ENCODE results near the gene CS. TPM values are rescaled to one million over a fixed set of nuclear protein-coding genes. Genes with fewer than 3 reads are reported as not detected.

Gene CS
- total RNA-seq, 8 experiments from 2014 or later: 66.8 to 208 (median 106) TPM

DNA sequence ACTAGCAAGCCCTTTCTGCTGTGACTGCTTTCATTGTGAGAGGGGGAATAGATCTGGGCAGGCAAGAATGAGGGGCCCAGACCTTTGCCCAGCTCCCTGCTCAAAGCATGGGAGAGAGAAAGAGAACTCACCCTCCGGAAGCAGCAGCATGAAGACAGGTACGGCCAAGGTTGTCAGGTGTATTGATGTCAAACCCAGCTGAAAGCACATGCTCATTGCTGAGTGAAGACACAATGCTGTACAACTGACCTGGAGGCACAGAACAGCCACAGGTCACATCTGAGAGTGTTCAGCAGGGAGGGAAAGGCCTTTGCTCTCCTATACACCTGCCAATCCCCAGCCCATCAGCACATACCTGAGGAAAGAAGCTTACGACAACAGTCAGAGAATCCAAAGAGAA is 47.5 kb downstream of the CS start:
- Histone ChIP-seq H3K27ac (no peak overlapping the region), H3K4me1 (replicated peaks in 1 of 2) (peaks cover 11 to 12% of the 10 kb centered on the region in 2 donors), H3K4me3 (no peak overlapping the region)
- WGBS, 10 experiments: 94 to 100% (median 100%) methylated on average over 1 to 3 of the region's 3 CpGs; no CpG with 5 or more reads in 3 of the 10 experiments
- in situ Hi-C loops (cut with MboI; ENCODE audit: low pct_unique_long_range_greater_than_20kb in 2 of 9, low sequenced_read_pairs in 9 of 9, unreplicated experiment in 9 of 9): loop anchor here in 1 of 9 experiments (25.0 kb wide), 1 partner anchor 90 kb away; the partner anchor contains the start of genes MYL6 and MYL6B
- ATAC-seq (replicated peaks in 6 of 8): no peak

DNA sequence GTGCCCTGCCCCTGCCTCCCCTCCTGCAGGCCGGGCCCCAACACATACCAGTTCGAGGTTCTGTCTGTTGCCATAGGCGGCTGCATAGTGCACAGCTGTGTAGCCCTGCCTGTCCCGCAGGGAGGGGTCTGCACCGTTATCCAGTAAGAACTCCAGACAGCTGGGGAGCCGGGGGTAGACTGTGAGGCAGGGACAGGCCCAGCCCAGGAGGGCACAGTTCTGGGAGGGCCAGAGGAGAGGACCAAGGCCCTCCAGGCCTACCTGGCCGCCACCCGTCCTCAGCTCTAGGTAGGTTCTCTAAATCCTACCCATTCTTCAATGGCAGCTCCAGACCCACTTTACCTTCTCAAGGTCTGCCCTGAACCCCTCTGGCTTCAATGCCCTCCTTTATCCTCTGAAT is 51.4 kb downstream of the CS start:
- Histone ChIP-seq H3K27ac (no peak overlapping the region), H3K4me1 (replicated peaks in 1 of 2) (no peaks in the 10 kb centered on the region), H3K4me3 (no peak overlapping the region)
- in situ Hi-C loops (cut with MboI; ENCODE audit: low pct_unique_long_range_greater_than_20kb in 2 of 9, low sequenced_read_pairs in 9 of 9, unreplicated experiment in 9 of 9): no loop called here
- ATAC-seq (replicated peaks in 6 of 8): peak in 1 of 8 experiments; percentile 6
- 67 to 100% (median 90%) methylated on average over 1 to 5 of the region's 8 CpGs; no CpG with 5 or more reads in 5 of the 10 experiments for WGBS, 10 experiments

DNA sequence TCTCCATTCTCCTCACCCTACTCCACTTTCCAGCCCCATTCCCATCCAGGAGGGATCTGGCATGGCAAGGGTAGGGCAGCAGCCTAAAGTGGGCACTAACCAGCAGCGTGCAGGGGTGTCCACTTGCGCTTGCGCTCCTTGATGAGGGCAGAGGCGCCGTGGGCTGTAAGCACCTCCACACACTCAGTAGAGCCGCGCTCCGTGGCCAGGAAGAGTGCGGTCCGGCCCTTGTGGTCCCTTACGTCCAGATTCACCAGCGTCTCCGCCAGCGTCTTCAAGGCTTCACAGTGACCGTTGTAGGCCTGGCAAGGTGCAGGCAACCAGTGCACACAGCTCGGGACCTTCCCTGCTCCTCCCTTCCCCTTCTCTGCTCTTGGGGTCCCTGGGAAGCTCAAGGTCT is 52.2 kb downstream of the CS start:
- in situ Hi-C loops (cut with MboI; ENCODE audit: low pct_unique_long_range_greater_than_20kb in 2 of 9, low sequenced_read_pairs in 9 of 9, unreplicated experiment in 9 of 9): no loop called here
- H3K27ac ChIP-seq: no peak overlapping the region
- WGBS, 10 experiments: 94 to 98% methylated on average over 3 to 16 of the region's 16 CpGs; no CpG with 5 or more reads in 8 of the 10 experiments
- no peak for ATAC-seq (replicated peaks in 6 of 8)
- H3K4me1 ChIP-seq (replicated peaks in 1 of 2): no peaks in the 10 kb centered on the region
- no peak overlapping the region for H3K4me3 ChIP-seq

DNA sequence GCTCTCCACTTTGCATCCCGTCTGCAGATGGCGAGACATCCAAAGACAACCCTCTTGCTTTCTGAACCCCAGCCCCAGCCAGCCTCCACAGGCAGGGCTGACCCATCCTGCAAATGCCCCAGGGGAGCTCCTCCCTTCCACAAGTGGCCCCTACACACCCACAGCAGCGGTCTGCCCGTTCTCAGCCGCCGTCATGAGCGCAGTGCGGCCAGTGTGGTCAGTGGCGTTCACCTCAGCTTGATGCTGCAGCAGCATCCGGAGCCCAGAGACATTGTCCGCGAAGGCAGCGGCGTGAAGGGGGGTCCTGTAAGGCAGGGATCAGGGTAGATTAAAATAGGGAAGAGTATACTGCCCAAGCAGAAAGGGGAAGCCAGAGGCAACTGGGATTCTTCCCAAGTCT is 55.6 kb downstream of the CS start:
- WGBS, 10 experiments: 40 to 100% (median 100%) methylated on average over 1 to 4 of the region's 14 CpGs; no CpG with 5 or more reads in 1 of the 10 experiments
- Histone ChIP-seq H3K4me3 (no peak overlapping the region), H3K4me1 (replicated peaks in 1 of 2) (no peaks in the 10 kb centered on the region), H3K27ac (no peak overlapping the region)
- no peak for ATAC-seq (replicated peaks in 6 of 8)
- in situ Hi-C loops (cut with MboI; ENCODE audit: low pct_unique_long_range_greater_than_20kb in 2 of 9, low sequenced_read_pairs in 9 of 9, unreplicated experiment in 9 of 9): no loop called here

DNA sequence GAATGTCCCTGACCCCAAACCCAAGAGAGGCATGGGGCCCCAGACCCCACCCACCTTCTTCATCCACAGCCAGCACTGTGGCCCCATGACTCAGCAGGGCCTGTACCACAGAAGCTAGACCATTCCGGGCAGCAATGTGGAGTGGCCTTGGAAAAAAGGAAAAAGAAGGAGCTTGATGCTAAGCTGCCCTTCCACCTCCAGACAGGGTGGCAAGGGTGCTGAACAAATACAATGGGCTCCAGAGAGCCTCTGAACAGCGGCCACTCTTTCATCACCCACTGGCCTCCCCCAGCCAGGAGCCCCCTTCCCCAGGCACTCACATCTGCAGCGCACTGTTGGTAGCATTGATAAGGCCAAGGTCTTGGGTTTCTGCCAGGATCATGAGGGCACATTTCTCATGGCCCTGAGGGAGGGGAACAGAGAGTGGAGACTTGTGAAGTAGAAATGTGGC is 56.4 kb downstream of the CS start:
- Histone ChIP-seq H3K4me3 (no peak overlapping the region), H3K4me1 (replicated peaks in 1 of 2) (no peaks in the 10 kb centered on the region), H3K27ac (no peak overlapping the region)
- in situ Hi-C loops (cut with MboI; ENCODE audit: low pct_unique_long_range_greater_than_20kb in 2 of 9, low sequenced_read_pairs in 9 of 9, unreplicated experiment in 9 of 9): no loop called here
- peak in 2 of 8 experiments; percentile 36 to 72 for ATAC-seq (replicated peaks in 6 of 8)
- WGBS, 10 experiments: no CpG with 5 or more reads among the region's 3 CpGs

DNA sequence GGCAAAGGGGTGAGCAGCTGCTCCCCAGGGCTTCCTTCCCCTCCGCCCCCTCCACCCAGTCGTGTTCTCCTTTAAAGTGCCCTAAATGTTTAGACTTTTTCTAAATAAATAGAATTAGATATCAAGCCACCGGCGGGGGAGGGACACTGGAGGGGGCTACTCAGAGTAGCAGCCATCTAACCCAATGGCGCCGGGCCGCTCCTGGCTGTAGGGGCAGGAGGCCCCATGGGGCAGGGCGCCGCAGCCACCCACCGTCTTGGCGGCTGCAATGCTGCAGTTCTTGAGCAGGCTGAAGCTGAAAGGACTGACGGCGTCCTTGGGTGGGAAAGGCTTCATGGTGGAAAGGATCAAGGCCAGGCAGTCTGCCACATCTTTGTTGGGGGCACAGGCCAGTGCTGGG is 57.1 kb downstream of the CS start:
- Histone ChIP-seq H3K4me3 (no peak overlapping the region), H3K27ac (no peak overlapping the region), H3K4me1 (replicated peaks in 1 of 2) (no peaks in the 10 kb centered on the region)
- no peak for ATAC-seq (replicated peaks in 6 of 8)
- WGBS, 10 experiments: 92% methylated on average over 2 of the region's 13 CpGs; no CpG with 5 or more reads in 9 of the 10 experiments
- in situ Hi-C loops (cut with MboI; ENCODE audit: low pct_unique_long_range_greater_than_20kb in 2 of 9, low sequenced_read_pairs in 9 of 9, unreplicated experiment in 9 of 9): no loop called here

DNA sequence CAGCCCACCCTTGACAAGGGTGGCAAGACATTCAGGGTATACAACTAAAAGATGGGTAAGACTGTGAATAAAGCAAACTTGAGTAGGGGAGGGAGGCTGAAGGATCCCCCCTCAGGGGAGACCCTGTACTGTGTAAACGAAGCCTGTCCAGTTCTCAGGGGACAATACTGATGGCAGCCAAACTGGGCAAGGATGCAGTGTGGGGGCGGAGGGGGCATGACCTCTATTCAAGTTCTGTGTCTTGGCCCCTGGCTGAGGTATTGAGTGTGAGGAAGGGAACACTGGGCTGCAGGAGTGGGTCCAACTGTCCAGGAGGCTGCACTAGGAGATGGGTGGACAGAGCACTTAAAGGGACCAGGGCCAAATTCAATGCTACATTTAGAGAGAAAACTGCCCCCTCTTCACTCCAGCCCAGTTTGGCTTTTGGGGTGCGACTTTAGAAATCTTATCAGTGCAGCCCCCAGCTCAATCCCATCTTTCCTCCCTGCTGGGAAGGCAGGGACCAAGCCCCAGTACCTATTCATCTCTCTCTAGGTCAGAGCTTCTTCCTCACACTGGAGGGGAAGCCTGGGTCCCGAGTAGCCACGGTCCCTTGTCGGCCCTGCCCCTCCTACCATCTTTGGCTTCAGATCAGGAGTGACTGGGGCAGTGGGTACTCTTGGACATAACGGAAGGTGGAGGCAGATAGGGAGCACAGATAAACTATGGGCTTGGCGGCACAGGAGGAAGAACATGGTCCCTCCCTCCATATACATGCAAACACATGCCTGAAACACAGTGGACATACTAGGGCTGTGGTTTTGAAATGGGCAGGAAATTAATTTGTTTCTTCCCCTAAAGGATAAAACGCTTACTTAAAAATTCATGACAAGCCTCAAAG is 58.5 kb downstream of the CS start:
- no peak overlapping the region for H3K4me3 ChIP-seq
- no peaks in the 10 kb centered on the region for H3K4me1 ChIP-seq (replicated peaks in 1 of 2)
- H3K27ac ChIP-seq: no peak overlapping the region
- 82 to 100% (median 83%) methylated on average over 1 to 6 of the region's 9 CpGs; no CpG with 5 or more reads in 3 of the 10 experiments for WGBS, 10 experiments
- ATAC-seq (replicated peaks in 6 of 8): no peak
- in situ Hi-C loops (cut with MboI; ENCODE audit: low pct_unique_long_range_greater_than_20kb in 2 of 9, low sequenced_read_pairs in 9 of 9, unreplicated experiment in 9 of 9): no loop called here

DNA sequence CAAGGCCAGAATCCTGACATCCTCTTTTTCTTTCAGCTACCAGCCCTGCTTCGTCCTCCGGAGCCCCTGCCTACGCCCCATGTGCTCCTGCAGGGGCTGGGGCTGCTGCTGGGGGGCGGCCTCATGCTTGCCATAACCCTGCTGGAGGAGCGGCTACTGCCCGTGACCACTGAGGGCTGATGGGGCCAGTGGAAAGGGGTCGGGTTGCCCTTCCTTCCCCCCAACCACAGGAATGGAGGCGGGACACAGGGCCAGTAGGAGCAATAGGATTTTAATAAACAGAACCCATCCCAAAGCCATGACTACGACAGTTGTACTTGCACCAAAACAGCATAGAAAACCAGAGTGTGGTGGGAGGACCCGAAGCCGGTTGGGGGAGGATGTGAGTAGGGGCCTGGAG is 62.6 kb downstream of the CS start:
- H3K4me3 ChIP-seq: no peak overlapping the region
- WGBS, 10 experiments: 60 to 100% (median 76%) methylated on average over 1 to 6 of the region's 11 CpGs; no CpG with 5 or more reads in 5 of the 10 experiments
- no peak overlapping the region for H3K27ac ChIP-seq
- in situ Hi-C loops (cut with MboI; ENCODE audit: low pct_unique_long_range_greater_than_20kb in 2 of 9, low sequenced_read_pairs in 9 of 9, unreplicated experiment in 9 of 9): no loop called here
- peak in 5 of 8 experiments; percentile 5 to 29 (median 7) for ATAC-seq (replicated peaks in 6 of 8)
- H3K4me1 ChIP-seq (replicated peaks in 1 of 2): no peaks in the 10 kb centered on the region

DNA sequence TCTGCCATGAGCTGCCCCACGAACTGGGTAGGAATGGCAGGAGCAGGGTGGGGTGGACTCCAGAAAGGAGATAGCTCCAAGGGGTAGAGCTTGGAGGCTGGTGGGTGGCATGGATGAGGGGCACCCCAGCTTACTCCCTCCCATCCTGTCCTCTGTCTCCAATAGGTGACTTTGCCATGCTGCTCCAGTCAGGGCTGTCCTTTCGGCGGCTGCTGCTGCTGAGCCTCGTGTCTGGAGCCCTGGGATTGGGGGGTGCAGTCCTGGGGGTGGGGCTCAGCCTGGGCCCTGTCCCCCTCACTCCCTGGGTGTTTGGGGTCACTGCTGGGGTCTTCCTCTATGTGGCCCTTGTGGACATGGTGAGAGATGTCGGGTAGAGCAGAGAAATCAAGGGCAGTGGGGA is 63.1 kb downstream of the CS start:
- WGBS, 10 experiments: 20 to 100% (median 37%) methylated on average over 1 of the region's 5 CpGs; no CpG with 5 or more reads in 6 of the 10 experiments
- H3K4me1 ChIP-seq (replicated peaks in 1 of 2): no peaks in the 10 kb centered on the region
- peak in 4 of 8 experiments; percentile 10 to 27 (median 18) for ATAC-seq (replicated peaks in 6 of 8)
- in situ Hi-C loops (cut with MboI; ENCODE audit: low pct_unique_long_range_greater_than_20kb in 2 of 9, low sequenced_read_pairs in 9 of 9, unreplicated experiment in 9 of 9): no loop called here
- no peak overlapping the region for H3K27ac ChIP-seq
- no peak overlapping the region for H3K4me3 ChIP-seq

DNA sequence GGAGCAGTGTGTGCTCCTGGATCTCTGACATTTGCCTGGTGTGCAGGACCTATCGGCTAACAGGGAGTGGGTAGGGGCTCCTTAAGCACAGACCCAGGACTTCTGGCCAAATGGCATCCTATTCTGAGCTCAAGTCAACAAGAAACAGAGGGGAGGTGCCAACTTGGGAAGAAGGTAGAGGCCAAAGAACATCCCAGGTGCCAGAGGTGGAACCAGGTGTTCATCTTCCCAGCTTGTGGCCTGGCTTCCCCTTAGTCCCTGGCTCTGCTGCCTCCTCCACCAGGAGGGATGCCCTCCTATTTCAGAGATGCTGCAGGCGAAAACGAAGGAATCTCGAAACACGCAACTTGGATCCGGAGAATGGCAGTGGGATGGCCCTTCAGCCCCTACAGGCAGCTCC is 64.0 kb downstream of the CS start:
- 86 to 100% (median 100%) methylated on average over 1 of the region's 6 CpGs; no CpG with 5 or more reads in 7 of the 10 experiments for WGBS, 10 experiments
- in situ Hi-C loops (cut with MboI; ENCODE audit: low pct_unique_long_range_greater_than_20kb in 2 of 9, low sequenced_read_pairs in 9 of 9, unreplicated experiment in 9 of 9): no loop called here

DNA sequence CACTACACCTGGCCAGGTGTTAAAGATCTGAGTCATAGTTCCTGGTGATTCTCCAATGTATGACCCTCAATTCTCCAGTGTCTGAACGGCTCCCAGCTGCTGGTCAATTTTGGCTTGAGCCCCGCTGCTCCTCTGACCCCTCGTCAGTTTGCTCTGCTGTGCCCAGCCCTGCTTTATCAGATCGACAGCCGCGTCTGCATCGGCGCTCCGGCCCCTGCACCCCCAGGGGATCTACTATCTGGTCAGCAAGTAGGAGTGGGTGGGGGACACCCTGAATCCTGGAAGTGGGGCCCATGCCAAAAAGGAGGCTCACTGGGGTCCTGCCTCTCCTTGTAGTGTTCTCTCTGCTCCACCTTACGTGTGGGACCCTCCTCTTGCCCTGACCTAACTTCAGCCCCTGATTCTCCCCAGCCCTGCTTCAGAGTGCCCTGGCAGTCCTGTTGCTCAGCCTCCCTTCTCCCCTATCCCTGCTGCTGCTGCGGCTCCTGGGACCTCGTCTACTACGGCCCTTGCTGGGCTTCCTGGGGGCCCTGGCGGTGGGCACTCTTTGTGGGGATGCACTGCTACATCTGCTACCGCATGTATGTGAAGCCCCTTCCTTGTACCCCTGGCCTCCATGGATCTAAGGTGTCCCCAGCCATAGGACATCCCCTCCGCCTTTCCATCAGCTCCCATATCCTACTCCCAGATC is 65.2 kb downstream of the CS start:
- no peak overlapping the region for H3K4me3 ChIP-seq
- ATAC-seq (replicated peaks in 6 of 8): no peak
- 68 to 100% (median 92%) methylated on average over 1 to 7 of the region's 16 CpGs; no CpG with 5 or more reads in 6 of the 10 experiments for WGBS, 10 experiments
- H3K27ac ChIP-seq: no peak overlapping the region
- peaks cover 0 to 3% of the 10 kb centered on the region in 2 donors for H3K4me1 ChIP-seq (replicated peaks in 1 of 2)
- in situ Hi-C loops (cut with MboI; ENCODE audit: low pct_unique_long_range_greater_than_20kb in 2 of 9, low sequenced_read_pairs in 9 of 9, unreplicated experiment in 9 of 9): no loop called here

More for the DNA sequence above, 64.0 kb downstream of the CS start:
- ATAC-seq (replicated peaks in 6 of 8): no peak
- Histone ChIP-seq H3K4me1 (replicated peaks in 1 of 2) (no peaks in the 10 kb centered on the region), H3K27ac (no peak overlapping the region), H3K4me3 (no peak overlapping the region)

DNA sequence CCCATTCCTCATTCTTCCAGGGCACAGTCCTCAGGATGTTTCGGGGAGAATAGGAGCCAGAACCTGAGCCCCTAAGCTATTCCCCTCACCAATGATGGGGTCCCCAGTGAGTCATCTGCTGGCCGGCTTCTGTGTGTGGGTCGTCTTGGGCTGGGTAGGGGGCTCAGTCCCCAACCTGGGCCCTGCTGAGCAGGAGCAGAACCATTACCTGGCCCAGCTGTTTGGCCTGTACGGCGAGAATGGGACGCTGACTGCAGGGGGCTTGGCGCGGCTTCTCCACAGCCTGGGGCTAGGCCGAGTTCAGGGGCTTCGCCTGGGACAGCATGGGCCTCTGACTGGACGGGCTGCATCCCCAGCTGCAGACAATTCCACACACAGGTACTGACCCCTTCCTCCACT is 68.9 kb downstream of the CS start:
- 73 to 95% (median 92%) methylated on average over 2 to 4 of the region's 11 CpGs; no CpG with 5 or more reads in 7 of the 10 experiments for WGBS, 10 experiments
- ATAC-seq (replicated peaks in 6 of 8): peak in 5 of 8 experiments; percentile 7 to 31 (median 20)
- no peak overlapping the region for H3K27ac ChIP-seq
- peaks cover 0 to 3% of the 10 kb centered on the region in 2 donors for H3K4me1 ChIP-seq (replicated peaks in 1 of 2)
- in situ Hi-C loops (cut with MboI; ENCODE audit: low pct_unique_long_range_greater_than_20kb in 2 of 9, low sequenced_read_pairs in 9 of 9, unreplicated experiment in 9 of 9): no loop called here
- H3K4me3 ChIP-seq: no peak overlapping the region

Measured in motor neuron (in vitro differentiated cells).